Colon (tissue), 2 donors: Measurements from ENCODE around the gene IQCK.

Source experiments
- FAIRE-seq: peaks from 2 replicates; lab custom pipeline; 2012; peaks lifted over from hg19 to GRCh38; lab: Jason Lieb, UNC
- donor health status: control.
- donor health status: control.

The IQCK gene

DNA sequence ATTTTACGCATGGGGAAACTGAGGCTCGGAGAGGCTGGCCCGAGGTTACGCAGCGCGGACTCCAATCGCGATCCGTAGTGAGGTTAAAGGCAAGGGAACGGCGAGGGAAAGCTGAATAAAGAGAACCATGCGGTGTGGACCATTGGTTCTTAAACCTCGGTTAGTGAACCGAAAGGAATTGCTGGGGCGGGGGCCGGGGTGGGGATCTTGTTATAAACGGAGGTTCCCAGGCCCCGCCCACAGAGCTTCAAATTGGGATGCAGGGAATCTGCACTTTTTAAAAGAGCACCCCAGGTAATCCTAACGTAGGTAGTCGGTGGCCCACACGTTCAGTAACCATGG lies 524 bp downstream of the IQCK start:
- no peak for FAIRE-seq

DNA sequence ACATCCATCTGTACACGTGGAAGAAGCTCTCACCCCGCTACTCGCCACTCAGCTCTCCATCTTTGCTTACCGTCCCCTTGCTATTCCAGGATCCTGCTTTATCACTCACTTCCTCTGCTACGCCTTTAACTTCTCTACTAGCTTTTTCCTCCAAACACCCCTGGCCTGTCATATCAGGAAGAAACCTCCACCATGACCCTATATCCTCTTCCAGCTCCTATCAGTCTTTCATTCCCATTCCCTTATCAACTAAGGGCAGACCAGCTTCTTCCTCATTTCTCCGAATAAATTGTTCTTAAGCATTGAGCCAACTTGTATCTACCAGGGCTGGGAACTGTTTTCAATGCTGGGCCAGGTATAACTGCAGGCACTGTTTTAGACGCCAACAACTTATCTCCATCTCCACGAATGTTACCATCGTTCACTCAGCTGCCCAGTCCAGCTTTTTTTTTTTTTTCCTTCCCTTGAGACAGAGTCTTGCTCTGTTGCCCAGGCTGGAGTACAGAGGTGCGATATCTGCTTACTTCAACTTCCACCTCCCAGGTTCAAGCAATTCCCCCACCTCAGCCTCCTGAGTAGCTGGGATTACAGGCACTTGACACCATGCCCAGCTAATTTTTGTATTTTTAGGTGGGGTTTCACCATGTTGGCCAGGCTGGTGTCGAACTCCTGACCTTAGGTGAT lies 4.3 kb downstream of the IQCK start:
- no peak for FAIRE-seq

DNA sequence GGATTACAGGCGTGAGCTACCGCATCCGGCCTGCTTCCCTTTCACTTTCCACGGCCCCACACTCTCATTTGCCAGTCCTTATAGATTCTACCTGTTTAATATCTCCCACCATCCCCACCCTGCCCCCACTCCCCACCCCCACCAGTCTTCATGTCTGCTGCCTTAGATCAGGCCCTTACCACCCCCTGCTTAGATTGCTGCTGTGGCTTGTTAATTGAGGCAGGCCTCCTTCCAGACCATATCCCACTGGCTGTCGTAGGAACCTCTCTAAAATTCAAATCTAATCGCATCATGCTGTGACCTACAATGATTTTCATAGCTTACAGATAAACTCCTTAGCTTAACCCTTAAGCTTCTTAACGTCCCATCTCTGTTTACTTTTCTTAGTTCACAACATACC lies 4.9 kb downstream of the IQCK start:
- no peak for FAIRE-seq

DNA sequence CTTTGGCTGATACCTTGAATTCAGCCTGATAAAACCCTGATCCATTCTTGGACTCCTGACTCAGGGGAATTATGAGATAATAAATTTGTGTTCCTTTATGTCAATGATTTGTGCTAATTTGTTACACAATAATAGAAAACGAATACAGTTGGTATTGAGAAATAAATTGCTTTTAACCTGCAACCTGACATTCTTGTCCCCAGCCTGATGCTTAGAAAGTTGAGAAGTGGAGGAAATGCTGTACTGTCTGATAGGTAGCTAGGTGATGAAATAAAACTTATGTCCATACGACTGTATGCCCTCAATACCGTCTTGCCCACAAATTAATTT lies 10.5 kb downstream of the IQCK start:
- FAIRE-seq = no peak

DNA sequence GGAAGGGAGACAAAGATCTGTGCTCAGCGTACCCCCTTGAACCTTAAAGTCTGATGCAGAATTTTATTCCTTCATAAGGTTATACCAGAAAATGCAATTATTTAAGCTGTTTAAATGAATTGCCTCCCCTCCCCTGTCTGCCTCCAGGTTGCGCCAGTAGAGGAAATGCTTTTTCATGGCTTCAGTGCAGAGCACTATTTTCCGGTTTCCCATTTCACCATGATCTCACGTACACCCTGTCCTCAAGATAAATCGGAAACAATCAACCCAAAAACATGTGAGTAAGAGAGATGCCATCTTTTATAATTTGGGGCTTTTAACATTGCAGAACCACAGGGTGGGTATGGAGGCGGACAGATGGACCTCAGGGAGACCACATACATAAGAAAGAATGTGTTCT lies 15.5 kb downstream of the IQCK start:
- FAIRE-seq = no peak

DNA sequence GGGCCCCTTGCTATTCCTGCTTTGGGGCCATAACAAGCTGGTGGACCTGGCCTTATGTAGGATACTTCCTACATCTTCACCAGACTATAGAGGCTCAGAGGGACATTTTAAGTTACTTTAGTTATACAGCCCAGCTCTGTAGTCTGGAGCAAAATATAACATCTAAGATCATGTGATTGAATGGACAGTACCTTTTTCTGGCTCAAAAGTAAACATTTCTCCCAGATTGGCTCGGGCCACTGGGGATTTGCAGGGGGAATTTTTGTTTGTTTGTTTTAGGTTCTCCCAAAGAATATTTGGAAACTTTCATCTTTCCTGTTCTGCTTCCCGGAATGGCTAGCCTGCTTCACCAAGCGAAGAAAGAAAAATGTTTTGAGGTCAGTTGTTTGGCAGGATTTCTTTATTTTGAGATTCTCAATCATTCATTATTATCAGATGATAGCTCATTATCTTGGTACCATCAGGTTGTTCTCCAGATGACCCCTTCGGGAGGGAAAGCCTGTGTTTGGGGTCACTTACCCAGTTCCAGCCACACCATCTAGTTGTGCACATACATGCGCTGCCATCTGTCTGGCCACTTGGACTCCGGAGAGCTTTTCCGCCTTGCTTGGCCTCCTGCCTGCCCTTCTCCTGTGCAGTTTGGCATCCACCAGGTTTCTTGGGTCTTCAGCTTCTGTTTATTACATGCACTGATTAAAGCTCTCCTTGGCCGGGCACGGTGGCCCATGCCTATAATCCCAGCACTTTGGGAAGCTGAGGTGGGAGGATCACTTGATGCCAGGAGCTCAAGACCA lies 17.2 kb downstream of the IQCK start:
- FAIRE-seq = no peak

DNA sequence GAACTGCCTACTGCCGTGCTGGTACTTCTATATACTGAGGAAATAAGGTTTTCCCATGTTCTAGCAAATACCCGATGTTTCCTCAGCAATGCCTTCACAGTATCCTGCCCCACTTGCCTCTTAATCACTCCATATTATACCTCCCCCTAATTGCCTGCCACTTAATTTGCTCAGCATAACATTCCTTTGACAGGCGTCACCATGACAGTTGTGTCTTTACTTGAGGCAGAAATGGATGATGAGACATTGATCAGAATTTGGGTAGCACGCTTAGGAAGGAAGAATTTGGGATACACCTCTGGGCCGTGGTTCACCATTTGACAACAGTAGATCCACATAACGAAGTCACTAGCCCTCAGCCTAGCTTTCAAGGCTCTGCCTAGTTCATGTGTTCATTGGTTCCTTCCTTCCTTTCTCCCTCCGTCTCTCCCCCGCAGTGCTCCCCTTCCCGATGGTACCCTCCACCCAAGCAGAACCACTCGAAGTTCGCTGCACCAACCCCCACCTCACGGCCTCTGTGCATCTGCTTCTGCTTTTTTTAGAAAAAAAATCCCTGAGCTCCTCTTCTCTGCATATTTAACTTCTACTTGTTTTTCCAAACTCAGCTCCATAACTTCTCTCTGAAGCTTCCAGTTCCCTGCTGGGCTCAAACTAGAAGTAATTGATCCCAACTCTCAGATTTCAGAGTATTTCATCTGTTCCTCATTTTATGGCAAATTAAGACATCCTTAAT lies 19.4 kb downstream of the IQCK start:
- no peak for FAIRE-seq

DNA sequence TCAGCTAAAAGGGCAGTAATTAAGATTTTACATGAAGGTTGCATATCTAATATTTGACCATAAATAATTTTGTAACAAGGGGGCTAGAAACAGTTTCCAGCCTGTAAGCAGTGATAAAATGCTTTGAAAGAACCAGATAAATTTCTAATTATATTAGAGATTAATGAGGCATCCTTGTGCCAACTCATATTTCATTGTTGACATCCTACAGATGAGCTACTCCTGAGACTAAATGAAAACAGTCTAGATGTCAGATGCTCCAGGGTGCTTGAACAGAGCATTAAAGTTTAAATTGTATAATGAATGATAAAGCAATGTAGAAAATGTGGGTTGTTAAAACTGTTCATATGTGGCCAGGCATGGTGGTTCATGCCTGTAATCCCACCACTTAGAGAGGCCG lies 23.3 kb downstream of the IQCK start:
- FAIRE-seq = no peak

DNA sequence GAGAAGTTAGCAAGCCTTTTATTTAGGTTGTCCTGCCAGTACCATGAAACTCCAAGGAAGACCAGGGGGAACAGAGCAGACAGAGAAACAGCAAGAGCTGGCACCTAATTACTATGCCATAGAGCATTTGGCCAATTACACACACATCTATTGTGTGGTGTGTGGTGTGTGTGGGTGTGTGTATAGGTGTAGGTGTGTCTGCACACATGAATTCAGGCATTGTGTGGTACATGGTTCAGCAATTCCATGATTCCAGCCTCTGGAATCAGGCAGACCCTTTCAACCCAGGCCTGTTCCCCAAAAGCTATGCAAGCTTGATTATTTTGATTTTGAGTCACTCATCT lies 25.7 kb downstream of the IQCK start:
- FAIRE-seq = no peak

DNA sequence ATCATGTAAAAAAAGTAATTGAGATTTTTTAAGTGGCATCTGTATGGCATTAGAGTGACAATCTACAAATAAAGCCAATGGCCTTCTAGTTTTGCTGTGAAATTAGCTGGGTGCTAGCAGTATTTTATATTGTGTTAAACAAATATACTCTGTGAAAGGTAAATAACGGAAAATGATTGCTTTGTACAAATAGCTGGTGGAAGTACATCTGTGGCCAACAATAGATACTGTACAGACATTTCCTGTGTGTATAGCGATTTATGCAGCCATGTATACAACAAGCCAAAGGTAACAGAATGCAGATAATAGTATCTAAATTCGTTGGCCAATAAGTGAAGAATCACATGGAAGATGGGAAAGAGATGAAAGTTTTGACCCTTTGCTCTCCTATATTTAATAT lies 26.6 kb downstream of the IQCK start:
- no peak for FAIRE-seq

DNA sequence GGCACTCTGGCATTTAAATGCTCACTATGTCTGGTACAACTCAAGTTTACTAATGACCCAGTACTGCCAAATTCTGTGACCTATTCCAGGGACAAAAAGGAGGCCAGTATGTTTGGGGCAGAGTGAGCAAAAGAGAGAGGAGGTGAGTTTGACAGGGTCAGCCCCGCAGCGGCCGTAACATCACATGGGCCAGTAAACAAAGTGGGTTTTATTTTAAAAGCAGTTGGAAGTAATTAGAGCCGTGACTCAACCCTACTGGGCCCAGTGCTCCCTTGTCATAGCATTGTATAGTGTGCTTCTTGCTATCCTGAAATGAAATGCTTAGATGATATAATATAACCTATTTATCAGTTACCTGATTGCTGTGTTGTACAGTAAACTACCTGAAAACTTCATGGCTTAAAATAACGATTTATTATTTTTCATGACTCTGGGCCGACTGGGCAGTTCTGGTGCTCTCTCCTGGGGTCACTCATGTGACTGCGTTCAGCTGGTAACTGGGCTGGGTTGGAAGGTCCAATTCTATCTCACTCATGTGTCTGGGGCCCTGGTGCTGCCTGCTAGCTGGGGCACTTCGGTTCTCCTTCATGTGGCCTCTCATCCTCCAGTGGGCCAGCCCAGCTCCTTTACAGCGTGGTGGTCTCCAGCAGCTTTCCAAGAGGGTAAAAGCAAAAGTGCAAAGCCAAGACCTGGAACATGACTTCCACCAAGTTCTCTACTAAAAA lies 27.4 kb downstream of the IQCK start:
- no peak for FAIRE-seq

DNA sequence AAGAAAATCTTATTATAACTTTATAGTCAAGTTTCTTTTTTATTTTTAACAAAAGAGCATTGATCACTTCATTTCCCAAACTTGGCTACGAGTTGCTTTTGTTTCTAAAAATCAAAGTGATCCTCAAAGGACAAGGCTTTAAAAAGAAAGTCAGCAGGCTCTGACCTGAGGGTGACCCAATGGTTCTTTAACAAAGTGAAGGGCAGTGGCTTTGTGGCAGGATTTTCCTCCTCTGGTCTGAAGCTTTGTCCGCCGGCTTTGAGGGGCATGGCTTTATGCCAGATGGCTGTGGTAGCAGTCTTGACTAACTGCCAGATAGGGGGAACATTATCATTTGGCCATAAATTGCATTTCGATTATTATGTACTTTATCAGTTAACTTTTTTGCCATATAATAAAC lies 28.5 kb downstream of the IQCK start:
- FAIRE-seq = no peak

DNA sequence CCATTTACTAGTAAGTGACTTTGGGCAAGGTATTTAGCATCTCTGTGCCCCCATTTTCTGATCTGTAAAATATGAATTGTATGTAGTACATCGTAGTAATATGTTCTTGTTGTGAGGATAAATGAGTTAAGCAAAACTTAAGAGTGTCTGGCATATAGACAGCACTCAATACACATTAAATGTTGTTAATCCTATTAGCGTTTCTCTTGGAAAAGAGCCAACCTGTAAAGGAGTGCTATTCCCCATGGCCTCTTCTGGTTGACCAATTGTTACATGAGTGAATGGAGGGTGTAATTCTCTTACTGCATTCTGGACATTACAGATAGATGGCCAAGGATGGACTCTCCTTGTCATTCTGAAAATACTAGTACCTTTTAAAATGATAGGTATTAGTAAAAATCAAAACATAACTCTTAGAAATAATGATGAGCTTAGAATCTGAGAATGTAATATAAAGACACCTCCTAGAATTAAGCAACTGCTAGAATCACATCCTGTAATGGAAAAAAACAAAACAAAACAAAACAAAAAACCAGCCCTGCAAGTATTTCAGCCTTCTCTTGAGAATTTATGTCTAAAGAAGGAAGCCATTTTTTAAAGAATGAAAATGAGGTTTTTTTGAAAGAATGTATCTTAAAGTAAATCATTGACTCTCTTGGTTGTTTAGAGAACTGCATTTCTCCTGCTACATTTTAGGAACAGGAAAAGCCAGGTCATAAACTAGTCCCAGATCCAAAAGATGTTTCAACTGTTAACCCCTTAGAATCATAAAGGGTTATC lies 30.5 kb downstream of the IQCK start:
- no peak for FAIRE-seq

DNA sequence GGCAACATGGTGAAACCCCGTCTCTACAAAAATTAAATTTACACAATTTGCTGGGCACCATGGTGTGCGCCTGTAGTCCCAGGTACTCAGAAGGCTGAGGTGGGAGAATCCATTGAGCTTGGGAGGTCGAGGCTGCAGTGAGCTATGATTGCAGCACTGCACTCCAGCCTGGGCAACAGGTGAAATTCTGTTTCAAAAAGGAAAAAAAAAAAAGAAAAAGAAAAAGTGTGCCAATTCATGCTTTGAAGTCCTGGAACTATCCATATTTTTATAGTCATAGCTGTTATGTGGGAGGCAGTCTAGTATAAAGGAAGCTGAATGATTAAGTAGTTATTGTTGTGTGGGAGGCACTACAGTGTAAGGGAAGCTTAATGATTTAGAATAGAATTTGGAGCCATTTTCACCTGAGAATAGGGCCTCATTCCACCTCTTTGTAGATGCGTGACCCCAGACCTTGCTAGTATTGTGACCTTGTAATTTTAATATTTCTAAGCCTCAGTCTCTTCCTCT lies 31.6 kb downstream of the IQCK start:
- no peak for FAIRE-seq

DNA sequence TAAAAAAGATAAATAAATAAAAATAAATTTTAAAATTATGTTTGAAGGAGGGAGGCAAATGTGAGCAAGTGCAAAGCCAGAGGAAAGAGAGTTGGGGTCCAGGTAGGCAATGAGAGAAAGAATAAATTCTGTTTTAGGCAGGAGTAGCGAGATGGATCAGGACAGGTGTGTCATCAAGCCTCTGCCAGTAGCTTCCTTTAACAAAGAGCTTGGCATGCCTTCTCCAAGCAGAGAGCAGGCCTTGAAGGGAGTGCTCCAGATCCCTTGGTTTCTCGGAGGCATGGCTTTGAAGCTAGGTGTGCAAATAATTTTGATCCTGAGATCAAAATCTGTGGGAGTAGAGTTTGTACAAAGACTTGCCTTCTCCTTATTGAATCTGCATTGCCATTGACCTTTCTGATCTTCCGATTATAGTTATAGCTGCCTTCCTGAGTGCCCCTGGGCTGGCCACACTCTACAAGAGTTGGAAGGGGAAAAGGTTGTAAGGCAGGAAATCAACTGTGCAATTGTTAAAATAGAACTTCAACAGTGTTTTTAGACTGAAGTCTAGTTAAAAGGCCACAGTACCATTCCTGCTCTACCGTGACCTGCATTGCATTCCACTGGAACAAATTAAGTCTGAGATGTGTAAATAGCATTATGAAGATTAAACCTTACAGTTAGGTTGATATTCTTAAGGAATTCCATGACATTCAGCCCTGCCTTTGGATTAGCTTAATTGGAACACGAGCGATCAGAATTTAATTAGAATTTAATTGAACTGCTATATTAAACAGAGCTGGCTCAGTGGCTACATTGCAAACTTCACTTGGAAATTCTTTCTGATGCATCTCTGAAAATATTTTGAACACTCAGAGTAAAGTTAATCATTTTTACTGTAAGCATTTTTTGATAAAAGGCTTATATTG lies 33.7 kb downstream of the IQCK start:
- no peak for FAIRE-seq

DNA sequence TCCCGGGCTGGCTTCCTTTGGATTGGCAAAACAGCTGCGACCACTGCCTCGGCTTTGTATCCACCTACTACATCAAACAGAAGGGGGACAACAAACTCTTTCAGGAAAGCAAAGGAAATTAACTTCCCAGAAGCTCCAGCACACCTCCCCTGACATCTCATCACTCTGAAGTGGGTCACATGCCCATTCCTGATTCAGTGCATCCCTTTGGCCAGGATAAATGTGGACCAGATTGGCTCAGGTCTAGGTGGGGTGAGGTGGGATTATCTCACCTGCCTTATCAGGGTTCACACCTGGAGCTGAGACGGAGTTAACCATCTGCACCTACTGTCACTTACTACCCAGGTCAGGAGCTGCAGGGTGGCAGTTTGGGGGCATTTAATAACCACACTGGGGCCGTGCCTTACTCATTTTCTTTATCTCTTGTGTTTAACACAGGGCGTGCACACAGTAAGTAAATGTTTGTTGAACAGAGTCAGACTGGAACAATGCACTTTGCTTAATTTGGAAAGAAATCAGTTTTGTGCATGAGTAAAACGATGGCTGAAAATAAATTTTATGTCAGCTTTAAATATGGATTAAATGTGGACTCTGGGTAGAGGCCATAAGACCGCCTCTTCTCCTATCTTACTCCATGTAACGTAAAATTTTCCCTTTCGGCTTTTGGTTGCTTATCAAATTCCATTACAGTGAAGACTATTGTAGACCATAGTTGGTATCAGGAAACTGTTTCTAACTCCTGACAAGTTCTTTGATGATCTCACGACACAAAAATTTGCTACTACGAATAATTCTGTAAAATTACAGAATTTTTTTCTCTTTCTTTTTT lies 36.0 kb downstream of the IQCK start:
- FAIRE-seq = no peak

DNA sequence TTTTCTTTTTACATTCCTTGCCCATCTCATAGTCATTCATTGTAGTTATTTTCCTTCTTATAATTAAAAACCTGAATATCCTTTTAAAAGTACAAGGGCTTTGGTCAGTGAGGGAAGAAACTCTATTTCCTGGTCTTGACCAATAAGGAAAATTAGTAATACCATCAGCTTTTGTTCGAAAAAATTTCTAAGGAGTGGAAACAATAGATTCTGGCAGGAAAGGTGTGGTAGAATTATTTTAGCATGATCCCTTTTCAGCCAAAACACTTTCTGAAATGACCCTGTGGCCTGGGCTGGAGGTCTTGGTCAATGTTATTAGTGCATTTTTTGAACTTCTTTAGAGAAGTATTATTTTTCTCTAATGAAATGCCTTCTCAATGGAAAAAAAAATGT lies 36.6 kb downstream of the IQCK start:
- no peak for FAIRE-seq

DNA sequence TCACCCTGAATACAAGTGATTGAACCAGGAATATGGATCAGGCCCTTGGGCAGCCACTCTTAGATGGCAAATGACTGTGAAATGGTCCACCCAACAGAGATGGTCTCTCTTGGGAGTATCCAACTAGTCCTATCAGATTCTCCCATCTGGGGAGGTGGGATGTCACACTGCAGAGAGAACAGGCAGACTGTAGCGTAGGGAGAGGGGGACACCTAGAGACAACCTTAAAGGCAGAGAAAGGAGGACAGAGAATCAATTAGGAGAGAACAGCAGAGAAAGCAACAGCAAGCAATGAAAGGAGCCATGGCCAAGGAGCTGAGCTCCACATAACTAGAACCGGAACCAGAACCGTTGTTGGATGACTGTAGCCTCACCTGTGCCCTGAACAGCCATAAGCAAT lies 37.2 kb downstream of the IQCK start:
- no peak for FAIRE-seq

DNA sequence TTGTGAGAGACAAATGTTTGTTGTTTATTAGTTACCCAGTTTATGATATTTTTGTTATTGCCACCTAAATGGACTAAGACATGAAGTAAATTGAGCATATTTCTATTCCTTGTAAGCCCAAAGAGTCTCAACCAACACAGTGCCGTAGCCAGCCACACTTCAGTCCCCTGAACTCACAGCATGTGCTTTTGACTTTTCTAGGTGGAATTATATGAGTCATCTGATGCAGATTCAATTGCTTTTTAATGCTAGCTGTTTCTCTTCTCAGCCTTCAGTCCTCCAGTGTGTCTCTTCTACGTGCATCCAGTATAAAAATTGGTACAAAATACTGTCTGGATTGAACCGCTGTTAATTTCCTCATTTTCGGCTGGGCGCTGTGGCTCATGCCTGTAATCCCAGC lies 39.0 kb downstream of the IQCK start:
- no peak for FAIRE-seq
